GM19395 (cell line): ENCODE measurements around the gene NUB1.

Experiments used
- ATAC-seq: cut with Tn5 transposase; IDR thresholded peaks from one replicate; pipeline ENCODE4 v1.9.1; 2021; ENCODE audit warnings: mild to moderate bottlenecking, moderate library complexity; ENCODE audit not compliant: unreplicated experiment

NUB1 gene

GRCh38 chr7:151388007-151388297 lies 46.3 kb downstream of the NUB1 start:
- ATAC-seq, result no peak

GRCh38 chr7:151388430-151388829 lies 46.8 kb downstream of the NUB1 start:
- no peak for ATAC-seq

- ATAC-seq, result no peak
Observed at GRCh38 chr7:151389096-151389767, 47.6 kb downstream of the NUB1 start.

- no peak for ATAC-seq
Observed at GRCh38 chr7:151389768-151390597, 48.4 kb downstream of the NUB1 start.

- ATAC-seq, result no peak
Observed at GRCh38 chr7:151390598-151391357, 49.2 kb downstream of the NUB1 start.

GRCh38 chr7:151391358-151391730 lies 49.7 kb downstream of the NUB1 start:
- no peak for ATAC-seq

GRCh38 chr7:151392002-151392401 lies 50.4 kb downstream of the NUB1 start:
- ATAC-seq, result no peak

- ATAC-seq, result no peak
Observed at GRCh38 chr7:151392426-151392825, 50.8 kb downstream of the NUB1 start.

- no peak for ATAC-seq
Observed at GRCh38 chr7:151393031-151393977, 51.7 kb downstream of the NUB1 start.

- ATAC-seq, result no peak
Observed at GRCh38 chr7:151394076-151395035, 52.7 kb downstream of the NUB1 start.

GRCh38 chr7:151395036-151395367 lies 53.4 kb downstream of the NUB1 start:
- no peak for ATAC-seq

- ATAC-seq, result no peak
Observed at GRCh38 chr7:151396328-151396970, 54.8 kb downstream of the NUB1 start.

- ATAC-seq, result no peak
Observed at GRCh38 chr7:151397026-151397425, 55.4 kb downstream of the NUB1 start.

- no peak for ATAC-seq
Observed at GRCh38 chr7:151398446-151399304, 57.1 kb downstream of the NUB1 start.

- ATAC-seq, result no peak
Observed at GRCh38 chr7:151399305-151399601, 57.6 kb downstream of the NUB1 start.

GRCh38 chr7:151399906-151400305 lies 58.3 kb downstream of the NUB1 start:
- ATAC-seq, result no peak

GRCh38 chr7:151400626-151401315 lies 59.2 kb downstream of the NUB1 start:
- no peak for ATAC-seq
